ENCODE data around the gene ARID5B.

The ARID5B gene

DNA sequence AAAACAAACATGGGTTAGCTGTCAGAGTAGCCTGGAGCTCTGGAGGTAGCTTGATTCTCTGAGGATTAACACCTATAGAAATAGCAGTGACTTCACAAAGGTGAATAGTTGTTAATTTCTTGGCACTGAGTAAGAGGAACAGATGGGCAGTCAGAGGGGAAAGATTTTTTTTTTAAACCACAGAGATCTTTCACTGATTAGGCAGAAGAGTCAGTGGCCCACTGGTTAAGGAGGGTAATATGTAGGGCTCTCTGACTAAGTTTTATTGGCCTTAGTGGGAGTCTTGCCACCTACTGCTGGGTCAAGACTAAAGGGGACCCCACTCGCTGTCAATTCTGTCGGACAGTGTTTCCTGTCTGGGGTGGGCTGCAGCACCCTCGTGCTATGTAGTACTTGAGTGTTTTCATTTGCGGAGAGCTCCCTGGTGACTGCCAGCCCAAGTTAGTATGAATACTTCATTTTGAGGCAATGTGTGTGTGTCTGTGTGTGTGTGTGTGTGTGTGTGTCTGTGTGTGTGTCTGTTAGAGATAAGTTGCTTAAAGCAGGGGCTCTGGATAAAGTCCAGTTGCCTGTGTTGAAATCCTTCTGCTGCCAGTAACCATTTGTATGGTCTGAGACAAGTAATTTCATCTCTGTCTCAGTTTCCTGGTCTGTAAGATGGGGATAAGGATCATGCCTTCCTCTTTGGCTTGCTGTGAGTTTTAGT lies 145.2 kb downstream of the ARID5B start:
- no peak overlapping the region for H3K4me3 ChIP-seq (ENCODE audit: low read depth, low read length)

GRCh38 chr10:62047228-62047892 lies 145.9 kb downstream of the ARID5B start:
- no peak overlapping the region for H3K4me3 ChIP-seq (ENCODE audit: low read depth, low read length)

More for the DNA sequence above, 145.2 kb downstream of the ARID5B start:
- Histone ChIP-seq H3K9me3 (ENCODE audit: control insufficient read depth, low read length) (no peaks in the 10 kb centered on the region), H3K4me1 (peaks cover 7% of the 10 kb centered on the region), H3K27me3 (ENCODE audit: control insufficient read depth, insufficient read depth, low read length) (no peaks in the 10 kb centered on the region), H3K79me2 (no peaks in the 10 kb centered on the region), H3K4me2 (ENCODE audit: low read length) (no peak overlapping the region), H3K27ac (peak overlapping the region; percentile 5), H3K36me3 (ENCODE audit: control insufficient read depth, insufficient read depth, low read length) (no peaks in the 10 kb centered on the region), H3K9ac (no peak overlapping the region), H2AFZ (no peak overlapping the region)
- no peak for TF ChIP-seq CTCF (IDR thresholded peaks at IDR 0.05)

GRCh38 chr10:62047960-62048383 lies 146.5 kb downstream of the ARID5B start:
- H3K79me2 ChIP-seq: no peaks in the 10 kb centered on the region
- no peak for TF ChIP-seq CTCF (IDR thresholded peaks at IDR 0.05)
- H3K4me3 ChIP-seq (ENCODE audit: low read depth, low read length): no peak overlapping the region
- H3K36me3 ChIP-seq (ENCODE audit: control insufficient read depth, insufficient read depth, low read length): no peaks in the 10 kb centered on the region
- H2AFZ ChIP-seq: no peak overlapping the region
- peak overlapping the region; percentile 81 for H3K27ac ChIP-seq
- peaks cover 2% of the 10 kb centered on the region for H3K9me3 ChIP-seq (ENCODE audit: control insufficient read depth, low read length)
- H3K4me2 ChIP-seq (ENCODE audit: low read length): no peak overlapping the region
- peaks cover 7% of the 10 kb centered on the region for H3K4me1 ChIP-seq
- H3K9ac ChIP-seq: no peak overlapping the region
- H3K27me3 ChIP-seq (ENCODE audit: control insufficient read depth, insufficient read depth, low read length): no peaks in the 10 kb centered on the region

More at GRCh38 chr10:62047228-62047892, 145.9 kb downstream of the ARID5B start:
- Histone ChIP-seq H3K4me2 (ENCODE audit: low read length) (no peak overlapping the region), H3K9ac (no peak overlapping the region), H3K79me2 (no peaks in the 10 kb centered on the region), H3K27ac (no peak overlapping the region), H3K9me3 (ENCODE audit: control insufficient read depth, low read length) (no peaks in the 10 kb centered on the region), H3K27me3 (ENCODE audit: control insufficient read depth, insufficient read depth, low read length) (no peaks in the 10 kb centered on the region), H3K36me3 (ENCODE audit: control insufficient read depth, insufficient read depth, low read length) (no peaks in the 10 kb centered on the region), H3K4me1 (peaks cover 7% of the 10 kb centered on the region), H2AFZ (no peak overlapping the region)
- TF ChIP-seq CTCF (IDR thresholded peaks at IDR 0.05): no peak

DNA sequence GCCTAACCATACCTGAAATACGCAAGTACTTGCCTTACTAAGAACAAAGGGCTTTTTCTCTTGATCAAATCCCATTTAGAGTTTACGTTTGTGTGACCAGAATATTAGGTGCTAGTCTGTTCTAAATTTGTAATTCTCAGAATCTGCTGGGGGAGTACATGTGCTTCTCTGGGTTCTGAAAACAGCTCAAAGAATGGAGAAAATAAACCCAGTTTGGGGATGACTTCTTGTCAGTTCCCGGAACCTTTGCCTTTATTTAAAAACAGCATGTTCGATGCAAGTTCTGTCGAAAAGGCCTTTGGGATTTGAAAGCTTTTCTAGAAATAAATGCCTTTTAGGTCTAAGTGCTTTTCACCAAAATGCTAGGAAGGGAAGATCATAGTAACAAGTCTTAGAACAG lies 147.0 kb downstream of the ARID5B start:
- Histone ChIP-seq H3K27ac (peak overlapping the region; percentile 81), H3K36me3 (ENCODE audit: control insufficient read depth, insufficient read depth, low read length) (no peaks in the 10 kb centered on the region), H3K79me2 (no peaks in the 10 kb centered on the region), H3K4me3 (ENCODE audit: low read depth, low read length) (peak overlapping the region; percentile 48), H3K4me1 (peaks cover 7% of the 10 kb centered on the region), H3K9ac (no peak overlapping the region), H3K27me3 (ENCODE audit: control insufficient read depth, insufficient read depth, low read length) (no peaks in the 10 kb centered on the region), H3K4me2 (ENCODE audit: low read length) (peak overlapping the region; percentile 55), H2AFZ (peak overlapping the region; percentile 57), H3K9me3 (ENCODE audit: control insufficient read depth, low read length) (peaks cover 2% of the 10 kb centered on the region)
- TF ChIP-seq CTCF (IDR thresholded peaks at IDR 0.05): no peak

Data from parathyroid adenoma (tissue), 2 donors.